WTC11 (cell line): ENCODE results near the gene PTPN5. TPM values are rescaled to one million over a fixed set of nuclear protein-coding genes. Genes with fewer than 3 reads are reported as not detected.

Experiments
- ATAC-seq: fragments of 200-7000 bp; cut with Tn5 transposase; 2 replicates; pipeline ENCODE4 v1.10.0; 2021; ENCODE audit warnings: mild to moderate bottlenecking, moderate library complexity
- CTCF ChIA-PET: fragments of 300-600 bp; sonication (Branson Sonifier 250); formaldehyde crosslinking; loops from one replicate; lab custom pipeline; 2021; ENCODE audit warnings: antibody characterized with exemption; lab: Charles Lee
- POLR2A ChIA-PET: fragments of 350-600 bp; sonication (Branson Sonifier 250); formaldehyde crosslinking; loops from one replicate; lab custom pipeline; 2021; ENCODE audit warnings: antibody characterized with exemption; lab: Charles Lee
- DNase-seq: peaks from one replicate; pipeline ENCODE4 v3.0.0; 2021; ENCODE audit warnings: low spot score
- H3K27ac Mint-ChIP-seq: 2 replicates; pipeline ENCODE4 v1.8.0; 2021; ENCODE audit warnings: mixed read lengths
- H3K27me3 Mint-ChIP-seq: 2 replicates; pipeline ENCODE4 v1.8.0; 2021; ENCODE audit warnings: low read depth, mild to moderate bottlenecking, moderate library complexity, mixed read lengths
- H3K36me3 Mint-ChIP-seq: 2 replicates; pipeline ENCODE4 v1.8.0; 2021; ENCODE audit warnings: mixed read lengths
- H3K4me1 Mint-ChIP-seq: 2 replicates; pipeline ENCODE4 v1.8.0; 2022; ENCODE audit warnings: mixed read lengths
- H3K4me3 Mint-ChIP-seq: 2 replicates; pipeline ENCODE4 v1.8.0; 2021; ENCODE audit warnings: mild to moderate bottlenecking, moderate library complexity, mixed read lengths
- H3K9me3 Mint-ChIP-seq: 2 replicates; pipeline ENCODE4 v1.8.0; 2021; ENCODE audit warnings: mixed read lengths
- CREB1 ChIP-seq: sonication (generic); formaldehyde crosslinking; IDR thresholded peaks from 2 replicates; pipeline ENCODE4 v1.8.0; 2023; ENCODE audit warnings: mild to moderate bottlenecking, missing genetic modification reagents
- EMX1 ChIP-seq: fragments of 250-450 bp; sonication (Bioruptor Pico); IDR thresholded peaks from 2 replicates; pipeline ENCODE4 v1.8.0; 2021; ENCODE audit warnings: mild to moderate bottlenecking
- ESRRA ChIP-seq: sonication (generic); formaldehyde crosslinking; IDR thresholded peaks from 2 replicates; pipeline ENCODE4 v1.8.1; 2022; ENCODE audit warnings: mild to moderate bottlenecking, missing genetic modification reagents, borderline replicate concordance
- FOXP1 ChIP-seq: sonication (generic); formaldehyde crosslinking; IDR thresholded peaks from 2 replicates; pipeline ENCODE4 v1.8.0; 2022; ENCODE audit warnings: missing genetic modification reagents, mild to moderate bottlenecking, moderate library complexity, borderline replicate concordance
- GABPB1 ChIP-seq: sonication (generic); formaldehyde crosslinking; IDR thresholded peaks from 2 replicates; pipeline ENCODE4 v1.8.1; 2023; ENCODE audit warnings: mild to moderate bottlenecking, missing genetic modification reagents
- IRF2 ChIP-seq: sonication (generic); formaldehyde crosslinking; IDR thresholded peaks from 2 replicates; pipeline ENCODE4 v1.8.0; 2022; ENCODE audit warnings: low read depth, missing genetic modification reagents, borderline replicate concordance
- KAT7 ChIP-seq: sonication (generic); formaldehyde crosslinking; IDR thresholded peaks from 2 replicates; pipeline ENCODE4 v1.8.1; 2023; ENCODE audit warnings: missing genetic modification reagents, mild to moderate bottlenecking, borderline replicate concordance
- SOX15 ChIP-seq: fragments of 250-450 bp; sonication (Bioruptor Pico); IDR thresholded peaks from 2 replicates; pipeline ENCODE4 v1.9.0; 2021; ENCODE audit warnings: mild to moderate bottlenecking
- TEAD1 ChIP-seq: sonication (generic); formaldehyde crosslinking; IDR thresholded peaks from 2 replicates; pipeline ENCODE4 v1.8.0; 2022; ENCODE audit warnings: mild to moderate bottlenecking, missing genetic modification reagents
- TP53 ChIP-seq: sonication (generic); formaldehyde crosslinking; IDR thresholded peaks from 2 replicates; pipeline ENCODE4 v1.8.1; 2023; ENCODE audit warnings: mild to moderate bottlenecking, missing genetic modification reagents
- ZNF317 ChIP-seq: sonication (generic); formaldehyde crosslinking; IDR thresholded peaks from 2 replicates; pipeline ENCODE4 v1.8.1; 2023; ENCODE audit warnings: low read depth, mild to moderate bottlenecking, moderate library complexity, missing genetic modification reagents, borderline replicate concordance
- ZNF396 ChIP-seq: fragments of 250-450 bp; sonication (Bioruptor Pico); IDR thresholded peaks from 2 replicates; pipeline ENCODE4 v1.8.0; 2021; ENCODE audit warnings: mild to moderate bottlenecking, moderate library complexity, borderline replicate concordance
- ZNF416 ChIP-seq: fragments of 250-450 bp; sonication (Bioruptor Pico); IDR thresholded peaks from 2 replicates; pipeline ENCODE4 v1.9.0; 2021; ENCODE audit warnings: mild to moderate bottlenecking, inconsistent platforms
- ZNF671 ChIP-seq: fragments of 250-450 bp; sonication (Bioruptor Pico); IDR thresholded peaks from 2 replicates; pipeline ENCODE4 v1.8.0; 2021; ENCODE audit warnings: mild to moderate bottlenecking
- total RNA-seq: library from RNA; stranded (reverse); gene quantifications from 3 replicates; pipeline ENCODE4 v1.2.3, GENCODE V29; 2021
- TF ChIP-seq, protein P1 (sequence below): fragments of 200-600 bp; IDR thresholded peaks from 2 replicates; pipeline ENCODE4 v1.8.0; 2022; ENCODE audit warnings: antibody characterized with exemption
- TF ChIP-seq, protein P2 (sequence below): sonication (generic); formaldehyde crosslinking; conservative IDR thresholded peaks from 2 replicates; pipeline ENCODE4 v1.8.1; 2023; ENCODE audit warnings: mild to moderate bottlenecking, low read depth, missing genetic modification reagents, moderate library complexity
- TF ChIP-seq, protein P3 (sequence below): fragments of 250-450 bp; sonication (Bioruptor Pico); IDR thresholded peaks from 2 replicates; pipeline ENCODE4 v1.9.0; 2021; ENCODE audit warnings: mild to moderate bottlenecking
- TF ChIP-seq, protein P4 (sequence below): fragments of 250-450 bp; sonication (Bioruptor Pico); conservative IDR thresholded peaks from 2 replicates; pipeline ENCODE4 v1.9.0; 2021; ENCODE audit warnings: mild to moderate bottlenecking

Gene PTPN5
- total RNA-seq, 1 experiment from 2014 or later, result 4.5 TPM

DNA sequence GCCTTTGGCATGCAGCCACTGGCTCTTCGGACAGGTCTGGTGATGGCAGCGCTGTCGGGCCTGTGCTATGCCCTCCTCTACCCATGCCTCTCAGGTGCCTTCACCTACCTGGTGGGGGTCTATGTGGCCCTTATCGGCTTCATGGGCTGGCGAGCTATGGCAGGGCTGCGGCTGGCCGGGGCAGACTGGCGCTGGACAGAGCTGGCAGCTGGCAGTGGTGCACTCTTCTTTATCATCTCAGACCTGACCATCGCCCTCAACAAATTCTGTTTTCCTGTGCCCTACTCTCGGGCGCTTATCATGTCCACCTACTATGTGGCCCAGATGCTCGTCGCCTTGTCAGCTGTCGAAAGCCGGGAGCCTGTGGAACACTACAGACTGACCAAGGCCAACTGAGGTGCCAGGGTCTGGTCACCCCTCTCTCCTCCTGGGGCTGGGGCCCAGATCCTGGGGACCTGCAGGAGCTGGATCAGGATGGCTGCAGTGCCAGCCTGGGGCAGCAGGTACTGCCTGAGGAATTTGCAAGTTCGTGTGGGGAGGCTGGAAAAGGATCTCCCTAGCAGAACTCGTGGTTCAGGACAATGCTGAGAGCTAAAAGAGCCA, 89.9 kb downstream of the PTPN5 start (continued):
- TF ChIP-seq, protein P1, sequence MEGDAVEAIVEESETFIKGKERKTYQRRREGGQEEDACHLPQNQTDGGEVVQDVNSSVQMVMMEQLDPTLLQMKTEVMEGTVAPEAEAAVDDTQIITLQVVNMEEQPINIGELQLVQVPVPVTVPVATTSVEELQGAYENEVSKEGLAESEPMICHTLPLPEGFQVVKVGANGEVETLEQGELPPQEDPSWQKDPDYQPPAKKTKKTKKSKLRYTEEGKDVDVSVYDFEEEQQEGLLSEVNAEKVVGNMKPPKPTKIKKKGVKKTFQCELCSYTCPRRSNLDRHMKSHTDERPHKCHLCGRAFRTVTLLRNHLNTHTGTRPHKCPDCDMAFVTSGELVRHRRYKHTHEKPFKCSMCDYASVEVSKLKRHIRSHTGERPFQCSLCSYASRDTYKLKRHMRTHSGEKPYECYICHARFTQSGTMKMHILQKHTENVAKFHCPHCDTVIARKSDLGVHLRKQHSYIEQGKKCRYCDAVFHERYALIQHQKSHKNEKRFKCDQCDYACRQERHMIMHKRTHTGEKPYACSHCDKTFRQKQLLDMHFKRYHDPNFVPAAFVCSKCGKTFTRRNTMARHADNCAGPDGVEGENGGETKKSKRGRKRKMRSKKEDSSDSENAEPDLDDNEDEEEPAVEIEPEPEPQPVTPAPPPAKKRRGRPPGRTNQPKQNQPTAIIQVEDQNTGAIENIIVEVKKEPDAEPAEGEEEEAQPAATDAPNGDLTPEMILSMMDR, result no peak
- TF ChIP-seq ZNF317 (CRISPR knock-in tag) (no peak), IRF2 (no peak), GABPB1 (CRISPR knock-in tag) (no peak)

DNA sequence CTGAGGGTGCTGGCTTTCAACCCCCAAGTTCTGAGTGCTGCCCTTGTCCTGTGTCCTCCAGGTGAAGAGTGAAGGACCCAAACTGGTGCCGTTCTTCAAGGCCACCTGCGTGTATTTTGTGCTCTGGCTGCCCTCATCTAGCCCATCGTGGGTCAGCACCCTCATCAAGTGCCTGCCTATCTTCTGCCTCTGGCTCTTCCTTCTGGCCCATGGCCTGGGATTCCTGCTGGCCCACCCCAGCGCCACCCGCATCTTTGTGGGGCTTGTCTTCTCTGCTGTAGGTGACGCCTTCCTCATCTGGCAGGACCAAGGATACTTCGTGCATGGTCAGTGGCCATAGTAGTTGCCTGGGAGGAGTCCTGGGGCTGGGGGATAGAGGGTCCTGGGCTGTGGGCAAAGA, 90.7 kb downstream of the PTPN5 start:
- TF ChIP-seq, protein P2, sequence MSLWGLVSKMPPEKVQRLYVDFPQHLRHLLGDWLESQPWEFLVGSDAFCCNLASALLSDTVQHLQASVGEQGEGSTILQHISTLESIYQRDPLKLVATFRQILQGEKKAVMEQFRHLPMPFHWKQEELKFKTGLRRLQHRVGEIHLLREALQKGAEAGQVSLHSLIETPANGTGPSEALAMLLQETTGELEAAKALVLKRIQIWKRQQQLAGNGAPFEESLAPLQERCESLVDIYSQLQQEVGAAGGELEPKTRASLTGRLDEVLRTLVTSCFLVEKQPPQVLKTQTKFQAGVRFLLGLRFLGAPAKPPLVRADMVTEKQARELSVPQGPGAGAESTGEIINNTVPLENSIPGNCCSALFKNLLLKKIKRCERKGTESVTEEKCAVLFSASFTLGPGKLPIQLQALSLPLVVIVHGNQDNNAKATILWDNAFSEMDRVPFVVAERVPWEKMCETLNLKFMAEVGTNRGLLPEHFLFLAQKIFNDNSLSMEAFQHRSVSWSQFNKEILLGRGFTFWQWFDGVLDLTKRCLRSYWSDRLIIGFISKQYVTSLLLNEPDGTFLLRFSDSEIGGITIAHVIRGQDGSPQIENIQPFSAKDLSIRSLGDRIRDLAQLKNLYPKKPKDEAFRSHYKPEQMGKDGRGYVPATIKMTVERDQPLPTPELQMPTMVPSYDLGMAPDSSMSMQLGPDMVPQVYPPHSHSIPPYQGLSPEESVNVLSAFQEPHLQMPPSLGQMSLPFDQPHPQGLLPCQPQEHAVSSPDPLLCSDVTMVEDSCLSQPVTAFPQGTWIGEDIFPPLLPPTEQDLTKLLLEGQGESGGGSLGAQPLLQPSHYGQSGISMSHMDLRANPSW (CRISPR knock-in tag), result no peak
- TF ChIP-seq SOX15 (CRISPR knock-in tag) (no peak), ESRRA (CRISPR knock-in tag) (no peak), FOXP1 (no peak), KAT7 (CRISPR knock-in tag) (no peak), ZNF671 (CRISPR knock-in tag) (no peak), EMX1 (CRISPR knock-in tag) (no peak)
- TF ChIP-seq, all 79 proteins: peak for 0
- Mint-ChIP-seq H3K4me3 (no peak overlapping the region), H3K9me3 (no peaks in the 10 kb centered on the region), H3K27me3 (peaks cover 82% of the 10 kb centered on the region), H3K36me3 (no peaks in the 10 kb centered on the region), H3K27ac (no peak overlapping the region), H3K4me1 (peaks cover 14% of the 10 kb centered on the region)
- no peak for DNase-seq
- ATAC-seq, result no peak
- POLR2A ChIA-PET, result no interaction called here
- CTCF ChIA-PET, result no interaction called here

DNA sequence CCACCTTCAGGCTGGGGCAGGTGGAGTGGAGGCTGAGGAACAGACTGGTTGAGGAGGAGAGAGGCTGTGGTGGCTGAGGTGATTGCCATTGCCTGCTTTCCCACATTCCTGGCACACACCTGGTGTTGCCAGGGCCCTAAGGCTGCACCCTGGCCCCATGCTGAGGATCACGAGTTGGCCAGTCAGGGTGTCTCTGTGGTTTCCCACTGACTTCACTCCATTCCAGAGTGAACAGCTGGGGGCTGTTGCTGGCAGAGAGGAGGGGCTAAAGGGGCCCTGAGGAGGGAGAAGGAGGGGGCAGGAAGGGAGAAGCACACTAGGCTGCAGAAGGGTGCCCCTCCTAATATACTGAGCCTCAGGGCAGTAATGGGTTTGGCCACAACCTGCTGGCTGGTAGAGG, 91.2 kb downstream of the PTPN5 start:
- peaks cover 13% of the 10 kb centered on the region for H3K4me1 Mint-ChIP-seq
- no peak for TF ChIP-seq CREB1 (CRISPR knock-in tag)
- TF ChIP-seq, protein P1, result no peak
- TF ChIP-seq, protein P3, sequence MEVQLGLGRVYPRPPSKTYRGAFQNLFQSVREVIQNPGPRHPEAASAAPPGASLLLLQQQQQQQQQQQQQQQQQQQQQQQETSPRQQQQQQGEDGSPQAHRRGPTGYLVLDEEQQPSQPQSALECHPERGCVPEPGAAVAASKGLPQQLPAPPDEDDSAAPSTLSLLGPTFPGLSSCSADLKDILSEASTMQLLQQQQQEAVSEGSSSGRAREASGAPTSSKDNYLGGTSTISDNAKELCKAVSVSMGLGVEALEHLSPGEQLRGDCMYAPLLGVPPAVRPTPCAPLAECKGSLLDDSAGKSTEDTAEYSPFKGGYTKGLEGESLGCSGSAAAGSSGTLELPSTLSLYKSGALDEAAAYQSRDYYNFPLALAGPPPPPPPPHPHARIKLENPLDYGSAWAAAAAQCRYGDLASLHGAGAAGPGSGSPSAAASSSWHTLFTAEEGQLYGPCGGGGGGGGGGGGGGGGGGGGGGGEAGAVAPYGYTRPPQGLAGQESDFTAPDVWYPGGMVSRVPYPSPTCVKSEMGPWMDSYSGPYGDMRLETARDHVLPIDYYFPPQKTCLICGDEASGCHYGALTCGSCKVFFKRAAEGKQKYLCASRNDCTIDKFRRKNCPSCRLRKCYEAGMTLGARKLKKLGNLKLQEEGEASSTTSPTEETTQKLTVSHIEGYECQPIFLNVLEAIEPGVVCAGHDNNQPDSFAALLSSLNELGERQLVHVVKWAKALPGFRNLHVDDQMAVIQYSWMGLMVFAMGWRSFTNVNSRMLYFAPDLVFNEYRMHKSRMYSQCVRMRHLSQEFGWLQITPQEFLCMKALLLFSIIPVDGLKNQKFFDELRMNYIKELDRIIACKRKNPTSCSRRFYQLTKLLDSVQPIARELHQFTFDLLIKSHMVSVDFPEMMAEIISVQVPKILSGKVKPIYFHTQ, result no peak
- TF ChIP-seq ZNF396 (CRISPR knock-in tag), result no peak
- TF ChIP-seq, protein P4, sequence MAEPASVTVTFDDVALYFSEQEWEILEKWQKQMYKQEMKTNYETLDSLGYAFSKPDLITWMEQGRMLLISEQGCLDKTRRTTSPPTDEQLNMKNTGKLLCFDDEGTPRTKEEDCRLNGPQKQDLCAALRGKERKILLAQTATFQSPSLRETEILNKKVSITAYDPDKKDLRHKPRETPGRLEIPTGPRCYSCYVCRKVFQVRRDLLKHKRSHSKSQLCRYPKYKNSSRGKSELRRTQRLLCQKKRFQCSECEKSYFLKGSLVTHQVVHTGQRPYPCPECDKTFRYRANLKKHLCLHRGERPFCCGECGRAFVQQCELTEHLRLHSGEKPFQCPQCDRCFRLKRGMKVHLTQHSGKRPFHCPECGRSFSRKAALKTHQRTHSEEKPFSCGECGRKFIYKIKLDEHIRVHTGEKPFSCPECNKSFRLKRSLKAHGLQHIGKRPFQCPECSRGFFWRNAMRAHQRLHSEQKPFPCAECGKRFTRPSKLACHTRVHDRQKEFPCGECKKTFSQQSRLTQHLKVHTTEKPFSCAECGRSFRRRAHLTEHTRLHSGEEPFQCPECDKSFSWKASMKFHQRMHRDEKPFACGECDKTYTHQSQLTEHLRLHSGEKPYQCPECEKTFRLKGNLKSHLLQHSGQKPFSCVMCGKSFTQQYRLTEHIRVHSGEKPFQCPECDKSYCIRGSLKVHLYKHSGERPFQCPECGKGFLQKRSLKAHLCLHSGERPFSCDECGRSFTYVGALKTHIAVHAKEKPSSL (CRISPR knock-in tag), result no peak
- TF ChIP-seq ZNF416 (CRISPR knock-in tag), result no peak
- TF ChIP-seq TP53 (CRISPR knock-in tag), result no peak
- no peak for TF ChIP-seq TEAD1
- ChIA-PET POLR2A (no interaction called here), CTCF (no interaction called here)
- peak overlapping the region; percentile 70; the same call in 1 of the 2 replicates for H3K4me3 Mint-ChIP-seq
- H3K36me3 Mint-ChIP-seq, result no peaks in the 10 kb centered on the region
- DNase-seq, result no peak
- H3K27me3 Mint-ChIP-seq, result peaks cover 81% of the 10 kb centered on the region
- no peaks in the 10 kb centered on the region for H3K9me3 Mint-ChIP-seq
- ATAC-seq, result no peak
- H3K27ac Mint-ChIP-seq, result no peak overlapping the region
